ENCODE data around the gene SPA17. TPM values are rescaled to one million over a fixed set of nuclear protein-coding genes. Genes with fewer than 3 reads are reported as not detected.

The SPA17 gene
- total and polyA plus RNA-seq, 2 of the 8 experiments (the other 6 are each of a cell fraction or from before 2014, with no cell fraction given) = 3.7 to 5.2 TPM

GRCh38 chr11:124718801-124719200 is 45.1 kb downstream of the SPA17 start:
- TF ChIP-seq SUZ12 (IDR thresholded peaks at IDR 0.05; ENCODE audit: low read length) (peak; percentile 8; the same call in 1 of the 2 replicates), RAD21 (IDR thresholded peaks at IDR 0.05 in 1 of 2, conservative IDR thresholded peaks at IDR 0.05 in 1 of 2; ENCODE audit: low read depth in 2 of 2, low read length in 2 of 2) (no peak), GABPA (IDR thresholded peaks at IDR 0.05; ENCODE audit: borderline replicate concordance, insufficient read depth, low read length) (no peak), TAF1 (IDR thresholded peaks at IDR 0.05; ENCODE audit: low read depth, low read length) (no peak), EZH2 (IDR thresholded peaks at IDR 0.05; ENCODE audit: low read depth, low read length, severe bottlenecking) (peak; percentile 30), TEAD4 (IDR thresholded peaks at IDR 0.05; ENCODE audit: low read depth, low read length) (no peak), TBP (IDR thresholded peaks at IDR 0.05; ENCODE audit: low read depth, low read length) (no peak), KDM1A (IDR thresholded peaks at IDR 0.05; ENCODE audit: borderline replicate concordance, low read length) (no peak), GTF2F1 (IDR thresholded peaks at IDR 0.05; ENCODE audit: borderline replicate concordance, low read depth, low read length) (no peak)
- H3K4me3 ChIP-seq (ENCODE audit: extremely low read depth in 1 of 4, insufficient read depth in 2 of 4, low read depth in 3 of 4, low read length in 4 of 4) = peak overlapping the region; percentile 32 to 60 (median 54); a peak in 7 of 8 replicates
- peaks cover 47 to 85% (median 78%) of the 10 kb centered on the region in 4 experiments for H3K27me3 ChIP-seq (replicated peaks in 1 of 4; ENCODE audit: control insufficient read depth in 3 of 4, extremely low read depth in 1 of 4, insufficient read depth in 3 of 4, low read length in 3 of 4)
- no peak for FAIRE-seq
- no peak overlapping the region for H2BK5ac ChIP-seq (ENCODE audit: low read depth, low read length)
- no peak overlapping the region for H4K91ac ChIP-seq (replicated peaks; ENCODE audit: insufficient read length, low read length)
- H2BK12ac ChIP-seq (ENCODE audit: low read depth, low read length) = no peak overlapping the region
- no peaks in the 10 kb centered on the region for H3K9me3 ChIP-seq (ENCODE audit: insufficient read depth in 2 of 2, low read depth in 1 of 2, low read length in 1 of 2)
- H2BK20ac ChIP-seq (ENCODE audit: low read length) = no peak overlapping the region
- H3K27ac ChIP-seq (ENCODE audit: low read depth, low read length) = no peak overlapping the region
- no peaks in the 10 kb centered on the region for H3K79me1 ChIP-seq (ENCODE audit: low read depth, low read length)
- H3K4ac ChIP-seq (replicated peaks; ENCODE audit: insufficient read length, low read depth, low read length) = no peak overlapping the region
- WGBS, 2 experiments (ENCODE audit: extremely low coverage in 1 of 2, insufficient coverage in 1 of 2, insufficient read length in 1 of 2, insufficient replicate concordance in 2 of 2, low coverage in 1 of 2, low lambda C conversion rate in 2 of 2, missing lambda C conversion rate in 1 of 2) = 30% methylated on average over 14 of the region's 14 CpGs; no CpG with 5 or more reads in 1 of the 2 experiments
- no peak for DNase-seq (ENCODE audit: low read depth in 1 of 2, low spot score in 2 of 2)
- no peaks in the 10 kb centered on the region for H3K79me2 ChIP-seq (ENCODE audit: control insufficient read depth in 1 of 2, insufficient read depth in 2 of 2, low read length in 2 of 2)
- no peak overlapping the region for H3K18ac ChIP-seq (ENCODE audit: extremely low read depth, low read length)
- H3K36me3 ChIP-seq (ENCODE audit: control insufficient read depth in 2 of 4, insufficient read depth in 4 of 4, low read length in 3 of 4) = no peaks in the 10 kb centered on the region
- H3K23me2 ChIP-seq (ENCODE audit: low read depth, low read length) = peaks cover 8% of the 10 kb centered on the region
- H3K4me1 ChIP-seq (replicated peaks in 1 of 4; ENCODE audit: control insufficient read depth in 3 of 4, insufficient read depth in 4 of 4, low read length in 3 of 4) = peaks cover 0 to 5% (median 3%) of the 10 kb centered on the region in 4 experiments; a peak in 5 of 7 replicates
- H2AFZ ChIP-seq (ENCODE audit: low read length) = no peak overlapping the region
- no peak overlapping the region for H3K56ac ChIP-seq (replicated peaks; ENCODE audit: insufficient read length, low read depth, low read length)
- H3K23ac ChIP-seq (ENCODE audit: insufficient read length) = no peak overlapping the region
- H4K20me1 ChIP-seq (replicated peaks in 1 of 2; ENCODE audit: control insufficient read depth in 1 of 2, insufficient read depth in 2 of 2, low read length in 2 of 2) = no peaks in the 10 kb centered on the region
- no peak overlapping the region for H2BK120ac ChIP-seq (replicated peaks; ENCODE audit: low read depth, low read length)
- peak overlapping the region; percentile 81 to 87 for H3K4me2 ChIP-seq (ENCODE audit: insufficient read depth in 1 of 2, low read depth in 2 of 2, low read length in 2 of 2)
- H4K8ac ChIP-seq (ENCODE audit: extremely low read depth, insufficient read depth, low read length) = no peak overlapping the region
- no peak overlapping the region for H2AK5ac ChIP-seq (ENCODE audit: low read depth, low read length)
- ChIA-PET POLR2A (ENCODE audit: partially characterized antibody) (interaction anchor here (1.6 kb wide), 1 partner anchor 46 kb away, joined by 5 read pairs; the partner anchor contains the start of genes SIAE and SPA17), CTCF (ENCODE audit: partially characterized antibody) (interaction anchor here (1.1 to 1.6 kb wide), 2 partner anchors 25 to 50 kb away, joined by 3 to 4 read pairs; no protein-coding TSS in a partner anchor)
- no peak overlapping the region for H2BK15ac ChIP-seq (ENCODE audit: low read length)
- H3K14ac ChIP-seq (ENCODE audit: insufficient read length) = no peak overlapping the region
- no peak overlapping the region for H3K9ac ChIP-seq (replicated peaks in 1 of 4; ENCODE audit: extremely low read depth in 1 of 4, low read depth in 3 of 4, low read length in 3 of 4)
- H4K5ac ChIP-seq (ENCODE audit: insufficient read length, low read depth, low read length) = no peak overlapping the region

Data from H1 (cell line).